Mesendoderm (in vitro differentiated cells): ENCODE data around the gene APBA1.

ENCODE experiments used
- DNase-seq: peaks from one replicate; pipeline ENCODE4 v3.0.0; 2013
- H2AK5ac ChIP-seq: 2 replicates; pipeline ENCODE4 v1.6.1; 2013; ENCODE audit warnings: low read length, inconsistent platforms
- H2BK120ac ChIP-seq: 2 replicates; pipeline ENCODE4 v1.6.1; 2013; ENCODE audit warnings: low read depth, mild to moderate bottlenecking, low read length, moderate library complexity, mixed read lengths
- H2BK15ac ChIP-seq: replicated peaks from 2 replicates; pipeline ENCODE4 v1.6.1; 2013; ENCODE audit warnings: low read depth, mild to moderate bottlenecking, moderate library complexity
- H2BK5ac ChIP-seq: 2 replicates; pipeline ENCODE4 v1.6.1; 2013; ENCODE audit warnings: low read length, inconsistent platforms
- H3K18ac ChIP-seq: 2 replicates; pipeline ENCODE4 v1.6.1; 2013; ENCODE audit warnings: mild to moderate bottlenecking, low read length, mixed read lengths
- H3K23ac ChIP-seq: one replicate; pipeline ENCODE4 v1.6.1; 2013; ENCODE audit warnings: low read length
- H3K27ac ChIP-seq: 2 replicates; pipeline ENCODE4 v1.5.1; 2013; ENCODE audit warnings: low read depth, mild to moderate bottlenecking, inconsistent platforms, low read length, moderate library complexity
- H3K27me3 ChIP-seq: 2 replicates; pipeline ENCODE4 v1.6.1; 2013; ENCODE audit warnings: low read length, control low read depth, mild to moderate bottlenecking, inconsistent platforms; ENCODE audit not compliant: insufficient read depth, poor library complexity
- H3K36me3 ChIP-seq: 2 replicates; pipeline ENCODE4 v1.6.1; 2013; ENCODE audit warnings: low read length, inconsistent platforms; ENCODE audit not compliant: control insufficient read depth, insufficient read depth
- H3K4ac ChIP-seq: one replicate; pipeline ENCODE4 v1.6.1; 2013; ENCODE audit warnings: low read depth, mild to moderate bottlenecking, low read length, moderate library complexity
- H3K4me1 ChIP-seq: 2 replicates; pipeline ENCODE4 v1.6.1; 2013; ENCODE audit warnings: low read depth, low read length, inconsistent platforms; ENCODE audit not compliant: control insufficient read depth
- H3K4me2 ChIP-seq: 2 replicates; pipeline ENCODE4 v1.6.1; 2013; ENCODE audit warnings: low read length
- H3K4me3 ChIP-seq: 2 replicates; pipeline ENCODE4 v1.5.1; 2013; ENCODE audit warnings: mild to moderate bottlenecking, low read length
- H3K56ac ChIP-seq: one replicate; pipeline ENCODE4 v1.6.1; 2013; ENCODE audit warnings: low read length
- H3K79me1 ChIP-seq: 2 replicates; pipeline ENCODE4 v1.6.1; 2013; ENCODE audit warnings: low read length, inconsistent platforms
- H3K79me2 ChIP-seq: 2 replicates; pipeline ENCODE4 v1.6.1; 2013; ENCODE audit warnings: mild to moderate bottlenecking, low read length; ENCODE audit not compliant: control insufficient read depth, insufficient read depth
- H3K9ac ChIP-seq: 2 replicates; pipeline ENCODE4 v1.6.1; 2013; ENCODE audit warnings: low read length, inconsistent platforms
- H4K5ac ChIP-seq: one replicate; pipeline ENCODE4 v1.6.1; 2013; ENCODE audit warnings: low read length
- H4K8ac ChIP-seq: one replicate; pipeline ENCODE4 v1.6.1; 2013; ENCODE audit warnings: low read depth, mild to moderate bottlenecking, control low read depth, low read length, moderate library complexity
- WGBS: extraction: QIAGEN DNeasy Blood & Tissue Kit; methylation state at CpG from one replicate; pipeline ENCODE4 v1.1.7; 2013; ENCODE audit warnings: low lambda C conversion rate, missing lambda C conversion rate; ENCODE audit not compliant: insufficient coverage; ENCODE audit errors: extremely low coverage; 5-methylcytosine and 5-hydroxymethylcytosine counted together

Gene APBA1

GRCh38 chr9:69594180-69594579, 78.0 kb downstream of the APBA1 start:
- no peak for DNase-seq
- no peak overlapping the region for H3K56ac ChIP-seq
- no peak overlapping the region for H3K27ac ChIP-seq
- no peak overlapping the region for H3K18ac ChIP-seq
- H2BK15ac ChIP-seq: no peak overlapping the region
- H3K36me3 ChIP-seq: no peaks in the 10 kb centered on the region
- no peak overlapping the region for H2AK5ac ChIP-seq
- no peak overlapping the region for H3K4me3 ChIP-seq
- H3K4me2 ChIP-seq: no peak overlapping the region
- no peak overlapping the region for H4K5ac ChIP-seq
- no peaks in the 10 kb centered on the region for H3K27me3 ChIP-seq
- no peaks in the 10 kb centered on the region for H3K4me1 ChIP-seq
- no peak overlapping the region for H2BK5ac ChIP-seq
- H3K23ac ChIP-seq: no peak overlapping the region
- WGBS: no CpG with 5 or more reads among the region's 2 CpGs
- H3K79me1 ChIP-seq: no peaks in the 10 kb centered on the region
- H4K8ac ChIP-seq: no peak overlapping the region
- no peak overlapping the region for H3K4ac ChIP-seq
- H3K9ac ChIP-seq: no peak overlapping the region
- no peak overlapping the region for H2BK120ac ChIP-seq
- H3K79me2 ChIP-seq: no peaks in the 10 kb centered on the region

- H3K4ac ChIP-seq: no peak overlapping the region
- DNase-seq: no peak
- no peak overlapping the region for H2AK5ac ChIP-seq
- no peak overlapping the region for H3K23ac ChIP-seq
- H3K36me3 ChIP-seq: no peaks in the 10 kb centered on the region
- no peak overlapping the region for H2BK15ac ChIP-seq
- H4K5ac ChIP-seq: no peak overlapping the region
- H3K4me1 ChIP-seq: no peaks in the 10 kb centered on the region
- H3K56ac ChIP-seq: no peak overlapping the region
- no peak overlapping the region for H3K4me2 ChIP-seq
- no peak overlapping the region for H2BK5ac ChIP-seq
- no peak overlapping the region for H3K27ac ChIP-seq
- H3K79me1 ChIP-seq: no peaks in the 10 kb centered on the region
- no peak overlapping the region for H3K9ac ChIP-seq
- H4K8ac ChIP-seq: no peak overlapping the region
- H3K18ac ChIP-seq: no peak overlapping the region
- H2BK120ac ChIP-seq: no peak overlapping the region
- H3K4me3 ChIP-seq: no peak overlapping the region
- WGBS: no CpG with 5 or more reads among the region's 5 CpGs
- H3K79me2 ChIP-seq: no peaks in the 10 kb centered on the region
- H3K27me3 ChIP-seq: no peaks in the 10 kb centered on the region
These were observed 78.4 kb downstream of the APBA1 start for GRCh38 chr9:69593756-69594155.

- Histone ChIP-seq H3K79me1 (no peaks in the 10 kb centered on the region), H2AK5ac (no peak overlapping the region), H3K4me2 (no peak overlapping the region), H3K18ac (no peak overlapping the region), H3K79me2 (no peaks in the 10 kb centered on the region), H3K36me3 (no peaks in the 10 kb centered on the region), H4K8ac (no peak overlapping the region), H4K5ac (no peak overlapping the region), H3K27me3 (no peaks in the 10 kb centered on the region), H3K4me3 (no peak overlapping the region), H3K4me1 (no peaks in the 10 kb centered on the region), H3K27ac (no peak overlapping the region), H3K56ac (no peak overlapping the region), H3K4ac (no peak overlapping the region), H3K23ac (no peak overlapping the region), H2BK120ac (no peak overlapping the region), H2BK5ac (no peak overlapping the region), H3K9ac (no peak overlapping the region), H2BK15ac (no peak overlapping the region)
- DNase-seq: no peak
- WGBS: no CpG with 5 or more reads among the region's 3 CpGs
These were observed 78.9 kb downstream of the APBA1 start for GRCh38 chr9:69593301-69593700.

GRCh38 chr9:69590266-69590665, 81.9 kb downstream of the APBA1 start:
- Histone ChIP-seq H3K4ac (no peak overlapping the region), H3K9ac (no peak overlapping the region), H4K5ac (no peak overlapping the region), H3K56ac (no peak overlapping the region), H3K4me3 (no peak overlapping the region), H3K79me2 (no peaks in the 10 kb centered on the region), H3K27me3 (no peaks in the 10 kb centered on the region), H3K4me1 (no peaks in the 10 kb centered on the region), H2BK5ac (no peak overlapping the region), H2BK120ac (no peak overlapping the region), H2BK15ac (no peak overlapping the region), H3K23ac (no peak overlapping the region), H3K27ac (no peak overlapping the region), H3K4me2 (no peak overlapping the region), H4K8ac (no peak overlapping the region), H3K79me1 (no peaks in the 10 kb centered on the region), H3K18ac (no peak overlapping the region), H3K36me3 (no peaks in the 10 kb centered on the region), H2AK5ac (no peak overlapping the region)
- no CpG with 5 or more reads among the region's 5 CpGs for WGBS
- DNase-seq: no peak

- Histone ChIP-seq H4K8ac (no peak overlapping the region), H3K4me2 (no peak overlapping the region), H3K9ac (no peak overlapping the region), H4K5ac (no peak overlapping the region), H2AK5ac (no peak overlapping the region), H3K4ac (no peak overlapping the region), H3K27ac (no peak overlapping the region), H3K79me2 (no peaks in the 10 kb centered on the region), H3K79me1 (no peaks in the 10 kb centered on the region), H3K18ac (no peak overlapping the region), H2BK15ac (no peak overlapping the region), H2BK5ac (no peak overlapping the region), H3K4me1 (no peaks in the 10 kb centered on the region), H3K4me3 (no peak overlapping the region), H3K56ac (no peak overlapping the region), H2BK120ac (no peak overlapping the region), H3K23ac (no peak overlapping the region), H3K36me3 (no peaks in the 10 kb centered on the region), H3K27me3 (no peaks in the 10 kb centered on the region)
- no peak for DNase-seq
- WGBS: no CpG with 5 or more reads among the region's 3 CpGs
These were observed 83.0 kb downstream of the APBA1 start for GRCh38 chr9:69589156-69589555.

GRCh38 chr9:69585571-69585970, 86.6 kb downstream of the APBA1 start:
- Histone ChIP-seq H3K18ac (no peak overlapping the region), H3K4me3 (no peak overlapping the region), H3K36me3 (no peaks in the 10 kb centered on the region), H3K79me1 (no peaks in the 10 kb centered on the region), H4K5ac (no peak overlapping the region), H3K79me2 (no peaks in the 10 kb centered on the region), H2BK120ac (no peak overlapping the region), H3K4me2 (no peak overlapping the region), H2AK5ac (no peak overlapping the region), H3K4ac (no peak overlapping the region), H3K9ac (no peak overlapping the region), H2BK15ac (no peak overlapping the region), H3K4me1 (peaks cover 4% of the 10 kb centered on the region), H3K56ac (no peak overlapping the region), H4K8ac (no peak overlapping the region), H3K27me3 (peaks cover 2% of the 10 kb centered on the region), H2BK5ac (no peak overlapping the region), H3K23ac (no peak overlapping the region), H3K27ac (no peak overlapping the region)
- no CpG with 5 or more reads among the region's 2 CpGs for WGBS
- DNase-seq: no peak
